Measurements from ENCODE around the gene PTPN1. TPM values are rescaled to one million over a fixed set of nuclear protein-coding genes. Genes with fewer than 3 reads are reported as not detected.
"Not testable (repeated sequence)": the region's sequence is repeated elsewhere in the genome, so short reads cannot be mapped to it uniquely, and the experiment has no call there.

PTPN1 gene
- total RNA-seq, 1 donor from 2014 or later = 43.8 TPM

GRCh38 chr20:50568549-50568942 is 58.4 kb downstream of the PTPN1 start:
- no peaks in the 10 kb centered on the region for H3K9me3 Mint-ChIP-seq

GRCh38 chr20:50569487-50569863 is 59.3 kb downstream of the PTPN1 start:
- not testable (repeated sequence) for H3K36me3 Mint-ChIP-seq (ENCODE audit: low read depth); H3K4me3 Mint-ChIP-seq; DNase-seq (ENCODE audit: low read depth, low spot score); H3K9me3 Mint-ChIP-seq; H3K27me3 Mint-ChIP-seq (ENCODE audit: low read depth); H3K27ac Mint-ChIP-seq (ENCODE audit: unreplicated experiment)
- peaks cover 13% of the 10 kb centered on the region for H3K4me1 Mint-ChIP-seq

More at GRCh38 chr20:50568549-50568942, 58.4 kb downstream of the PTPN1 start:
- H3K4me1 Mint-ChIP-seq = peaks cover 12% of the 10 kb centered on the region
- H3K27ac Mint-ChIP-seq (ENCODE audit: unreplicated experiment) = no peak overlapping the region
- peaks cover 8% of the 10 kb centered on the region for H3K36me3 Mint-ChIP-seq (ENCODE audit: low read depth)
- H3K4me3 Mint-ChIP-seq = no peak overlapping the region
- TF ChIP-seq CTCF (conservative IDR thresholded peaks at IDR 0.05) = no peak
- no peaks in the 10 kb centered on the region for H3K27me3 Mint-ChIP-seq (ENCODE audit: low read depth)
- no peak for DNase-seq (ENCODE audit: low read depth, low spot score)

- Mint-ChIP-seq H3K36me3 (ENCODE audit: low read depth) (peaks cover 10% of the 10 kb centered on the region), H3K9me3 (no peaks in the 10 kb centered on the region), H3K27ac (ENCODE audit: unreplicated experiment) (peak overlapping the region; percentile 15), H3K4me1 (peaks cover 13% of the 10 kb centered on the region), H3K27me3 (ENCODE audit: low read depth) (no peaks in the 10 kb centered on the region), H3K4me3 (no peak overlapping the region)
- no peak for TF ChIP-seq CTCF (conservative IDR thresholded peaks at IDR 0.05)
- no peak for DNase-seq (ENCODE audit: low read depth, low spot score)
These were observed 60.0 kb downstream of the PTPN1 start for GRCh38 chr20:50569864-50570836.

- Mint-ChIP-seq H3K27ac (ENCODE audit: unreplicated experiment) (no peak overlapping the region), H3K27me3 (ENCODE audit: low read depth) (no peaks in the 10 kb centered on the region), H3K4me3 (no peak overlapping the region), H3K4me1 (peaks cover 13% of the 10 kb centered on the region), H3K36me3 (ENCODE audit: low read depth) (peaks cover 10% of the 10 kb centered on the region), H3K9me3 (no peaks in the 10 kb centered on the region)
- no peak for TF ChIP-seq CTCF (conservative IDR thresholded peaks at IDR 0.05)
- DNase-seq (ENCODE audit: low read depth, low spot score) = no peak
These were observed 61.3 kb downstream of the PTPN1 start for GRCh38 chr20:50571466-50571865.

- no peaks in the 10 kb centered on the region for H3K27me3 Mint-ChIP-seq (ENCODE audit: low read depth)
- no peak for DNase-seq (ENCODE audit: low read depth, low spot score)
- no peaks in the 10 kb centered on the region for H3K9me3 Mint-ChIP-seq
- peaks cover 13% of the 10 kb centered on the region for H3K4me1 Mint-ChIP-seq
- TF ChIP-seq CTCF (conservative IDR thresholded peaks at IDR 0.05) = no peak
- H3K4me3 Mint-ChIP-seq = no peak overlapping the region
- H3K27ac Mint-ChIP-seq (ENCODE audit: unreplicated experiment) = no peak overlapping the region
- peaks cover 11% of the 10 kb centered on the region for H3K36me3 Mint-ChIP-seq (ENCODE audit: low read depth)
These were observed 63.0 kb downstream of the PTPN1 start for GRCh38 chr20:50572938-50573777.

Data from neural crest cell (in vitro differentiated cells).